ENCODE data around the gene ADM2. TPM values are rescaled to one million over a fixed set of nuclear protein-coding genes. Genes with fewer than 3 reads are reported as not detected.

The ADM2 gene
- total RNA-seq, 1 donor from 2014 or later = not detected

GRCh38 chr22:50485221-50486131, 4.1 kb downstream of the ADM2 start:
- no peak for DNase-seq

- no peak for DNase-seq
Observed at GRCh38 chr22:50486561-50487289, 5.4 kb downstream of the ADM2 start, which contains the start of gene MIOX. Gene MIOX, plus strand, starts transcription at chr22:50486859. Its CDS starts 39 bp downstream, at chr22:50486898.

- DNase-seq = no peak
Observed at GRCh38 chr22:50487290-50488005, 6.1 kb downstream of the ADM2 start.

DNA sequence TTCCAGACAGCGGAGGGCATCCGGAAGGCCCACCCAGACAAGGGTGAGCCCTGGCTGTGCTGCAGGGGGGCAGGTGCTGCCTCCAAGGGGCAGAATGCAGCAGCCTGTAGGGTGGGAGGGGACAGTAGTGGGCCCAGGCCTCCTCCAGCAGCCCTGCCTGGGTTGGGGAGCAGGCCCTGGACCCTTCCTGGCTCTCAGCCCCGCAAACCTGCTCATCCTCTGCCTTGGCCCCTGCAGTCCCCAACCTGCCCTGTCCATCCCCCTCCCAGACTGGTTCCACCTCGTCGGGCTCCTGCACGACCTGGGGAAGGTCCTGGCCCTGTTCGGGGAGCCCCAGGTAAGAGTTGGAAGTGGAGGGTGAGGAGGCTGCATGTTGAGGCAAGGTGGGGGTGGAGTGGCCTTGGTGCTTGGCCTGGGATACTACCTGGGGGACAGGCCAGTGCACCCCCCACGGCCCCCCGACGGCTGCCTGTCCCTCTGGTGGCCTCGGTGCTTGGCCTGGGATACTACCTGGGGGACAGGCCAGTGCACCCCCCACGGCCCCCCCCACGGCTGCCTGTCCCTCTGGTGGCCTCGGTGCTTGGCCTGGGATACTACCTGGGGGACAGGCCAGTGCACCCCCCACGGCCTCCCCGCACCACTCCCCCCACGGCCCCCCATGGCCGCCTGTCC, 6.8 kb downstream of the ADM2 start:
- no peak for DNase-seq

DNA sequence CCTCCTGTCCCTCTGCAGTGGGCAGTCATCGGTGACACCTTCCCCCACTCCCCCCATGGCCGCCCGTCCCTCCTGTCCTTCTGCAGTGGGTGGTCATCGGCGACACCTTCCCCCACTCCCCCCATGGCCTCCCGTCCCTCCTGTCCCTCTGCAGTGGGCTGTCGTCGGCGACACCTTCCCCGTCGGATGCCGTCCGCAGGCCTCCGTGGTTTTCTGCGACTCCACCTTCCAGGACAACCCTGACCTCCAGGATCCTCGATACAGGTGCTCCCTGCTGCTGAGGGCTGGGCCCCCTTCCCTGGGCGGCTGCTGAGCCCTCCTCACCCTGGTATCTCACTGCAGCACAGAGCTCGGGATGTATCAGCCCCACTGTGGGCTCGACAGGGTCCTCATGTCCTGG, 7.5 kb downstream of the ADM2 start:
- no peak for DNase-seq

DNA sequence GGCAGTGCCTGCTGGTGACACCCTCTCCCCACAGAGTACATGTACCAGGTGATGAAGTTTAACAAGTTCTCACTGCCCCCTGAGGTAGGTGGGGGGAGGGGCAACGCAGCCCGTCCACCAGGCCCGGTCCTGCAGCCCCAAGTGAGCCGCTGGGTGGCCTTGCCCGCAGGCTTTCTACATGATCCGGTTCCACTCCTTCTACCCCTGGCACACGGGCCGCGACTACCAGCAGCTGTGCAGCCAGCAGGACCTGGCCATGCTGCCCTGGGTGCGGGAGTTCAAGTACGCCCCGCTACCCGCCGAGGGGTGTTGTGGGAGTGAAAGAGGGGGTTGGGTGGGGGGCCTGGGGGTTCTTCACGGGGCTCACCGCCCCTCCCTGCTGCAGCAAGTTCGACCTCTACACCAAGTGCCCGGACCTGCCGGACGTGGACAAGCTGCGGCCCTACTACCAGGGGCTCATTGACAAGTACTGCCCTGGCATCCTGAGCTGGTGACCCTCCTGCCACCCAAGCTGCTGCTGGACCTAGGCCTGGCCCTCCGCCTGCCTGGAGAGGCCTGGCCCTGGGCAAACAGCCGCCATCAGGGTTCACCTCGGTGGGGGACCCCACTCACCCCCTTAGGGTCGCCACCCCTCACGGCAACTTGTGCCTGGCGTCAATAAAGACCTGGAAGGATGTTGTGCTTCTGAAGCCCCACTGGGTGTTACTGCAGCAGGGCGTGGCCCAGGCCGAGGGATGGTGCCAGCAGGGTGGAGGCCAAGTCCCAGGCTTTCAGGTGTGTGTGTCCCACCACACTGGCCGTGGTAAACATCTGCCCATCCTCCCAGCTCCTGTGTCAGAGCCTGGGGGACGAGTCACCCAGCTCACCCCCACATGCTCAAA, 8.3 kb downstream of the ADM2 start:
- DNase-seq = no peak

DNA sequence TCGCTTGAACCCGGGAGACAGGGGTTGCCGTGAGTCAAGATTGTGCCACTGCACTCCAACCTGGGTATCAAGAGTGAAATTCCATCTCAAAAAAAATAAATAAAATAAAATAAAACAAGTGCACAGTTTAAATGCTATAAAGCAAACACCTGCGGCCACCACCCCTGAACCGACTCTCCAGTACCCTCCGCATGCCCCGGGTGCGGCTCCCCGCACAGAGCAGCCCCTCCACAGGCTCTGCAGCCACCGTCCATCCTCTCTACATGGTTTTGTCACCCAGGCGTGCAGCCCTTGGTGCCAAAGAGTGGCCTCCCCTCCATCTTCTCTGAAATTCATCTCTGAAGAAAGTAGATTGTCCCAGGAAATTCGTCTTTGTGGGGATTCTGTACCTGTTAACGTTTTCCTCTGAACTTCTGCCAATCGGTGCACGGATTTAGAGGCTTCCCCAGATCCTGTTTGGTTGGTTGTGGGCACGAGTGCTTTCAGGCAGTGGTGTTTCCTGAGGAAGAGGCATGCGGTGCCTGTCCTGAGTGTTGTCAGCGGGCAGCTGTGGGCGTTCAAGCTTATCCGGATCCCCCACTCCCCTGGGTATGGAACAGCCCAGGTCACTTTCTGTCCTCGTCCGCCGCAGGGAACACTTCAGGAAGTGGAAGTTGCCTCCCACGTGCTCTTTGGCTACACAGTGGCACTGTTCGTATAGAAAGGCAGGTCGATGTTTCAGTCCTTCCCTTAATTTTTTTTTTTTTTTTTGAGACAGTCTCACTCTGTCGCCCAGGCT, 9.4 kb downstream of the ADM2 start:
- no peak for DNase-seq

DNA sequence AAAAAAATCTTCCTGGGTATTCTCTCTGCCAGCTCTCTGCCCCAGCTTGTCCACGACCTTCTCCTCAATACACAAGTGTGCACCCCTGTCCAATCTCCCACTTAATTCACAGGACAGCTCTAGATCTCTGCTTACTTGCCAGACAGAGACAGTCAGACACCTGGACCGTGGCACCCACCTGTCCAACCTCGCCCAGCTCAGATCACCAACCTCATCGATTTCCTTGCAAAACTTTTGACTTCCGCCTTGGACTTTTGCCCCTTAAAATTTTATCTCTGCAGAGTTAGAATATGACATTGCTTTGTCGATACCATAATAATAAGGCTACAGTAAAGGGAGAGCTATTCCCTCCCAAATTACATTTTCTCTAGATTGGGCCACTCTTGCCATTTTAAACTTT, 15.8 kb downstream of the ADM2 start:
- no peak for DNase-seq

- peak; percentile 15 for DNase-seq
Observed at GRCh38 chr22:50498322-50498890, 17.1 kb downstream of the ADM2 start.

- DNase-seq = no peak
Observed at GRCh38 chr22:50500452-50500851, 19.1 kb downstream of the ADM2 start.

GRCh38 chr22:50502096-50502495, 20.8 kb downstream of the ADM2 start:
- no peak for DNase-seq

DNA sequence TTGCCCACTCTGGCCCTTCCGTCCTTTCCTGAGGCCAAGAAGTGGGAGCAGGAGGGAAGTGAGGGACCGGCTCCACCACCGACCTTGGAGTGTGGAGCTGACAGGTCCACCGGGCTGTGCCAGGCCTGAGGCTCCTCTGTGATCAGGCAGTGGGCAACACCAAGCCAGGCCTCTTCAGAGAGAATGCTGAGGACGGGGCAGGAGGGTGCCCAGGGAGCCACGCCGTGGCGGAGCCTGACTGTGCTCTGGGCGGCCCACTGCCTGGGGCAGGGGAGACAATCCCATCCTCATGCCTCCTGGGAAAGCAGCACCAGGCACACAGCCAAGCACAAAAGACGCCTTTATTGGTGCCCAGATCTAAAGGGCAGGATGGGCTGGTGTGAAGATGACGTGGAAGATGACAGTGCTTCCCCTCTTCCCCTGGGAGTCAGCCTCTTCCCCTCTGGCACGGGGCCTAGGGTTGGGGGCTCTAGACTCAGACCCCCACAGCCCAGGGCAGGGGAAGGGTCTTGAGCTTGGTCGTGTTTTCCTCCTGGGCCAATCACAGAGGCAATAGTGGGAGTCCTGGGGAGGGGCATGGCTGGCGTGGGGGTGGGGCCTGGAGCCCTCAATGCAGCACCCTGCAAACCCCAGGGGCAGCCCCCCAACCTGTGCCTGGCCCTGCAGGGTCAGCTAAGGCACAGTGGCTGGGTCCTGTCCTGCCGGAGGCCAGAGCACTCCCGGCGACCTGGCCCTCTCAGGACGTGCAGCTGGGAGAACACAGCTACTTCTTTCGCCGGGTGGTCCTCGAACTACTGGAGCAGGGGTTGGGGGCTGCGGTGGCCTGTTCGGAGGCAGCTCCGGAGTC, 21.5 kb downstream of the ADM2 start:
- DNase-seq = no peak

DNA sequence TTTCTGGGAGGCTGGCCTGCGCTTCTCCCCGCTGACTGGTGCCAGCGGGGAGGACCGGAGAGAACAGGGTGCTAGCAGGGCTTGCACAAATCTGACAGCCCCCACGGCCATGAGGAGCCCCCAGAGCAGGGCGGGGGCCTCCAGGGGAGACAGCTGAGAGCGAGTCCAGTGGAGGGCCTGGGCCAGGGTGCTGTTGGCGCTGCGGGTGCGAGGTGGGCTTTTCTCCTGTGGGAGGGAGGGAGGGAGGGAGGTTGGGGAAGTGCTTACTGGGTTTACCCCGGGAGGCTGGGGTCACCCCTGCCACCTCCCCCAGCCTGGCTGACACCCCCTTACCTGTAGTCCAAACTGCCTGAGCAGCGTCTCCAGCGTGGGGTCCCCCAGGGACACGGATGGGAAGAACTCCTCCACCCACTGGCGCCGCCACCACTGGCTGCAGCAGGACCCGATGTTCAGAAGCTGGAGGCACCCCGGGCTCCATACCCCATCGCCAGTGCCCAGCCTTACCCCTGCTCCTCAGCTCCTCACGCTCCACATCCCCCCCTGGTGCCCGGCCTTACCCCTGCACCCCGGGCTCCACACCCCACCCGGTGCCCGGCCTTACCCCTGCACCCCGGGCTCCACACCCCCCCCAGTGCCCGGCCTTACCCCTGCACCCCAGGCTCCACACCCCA, 22.3 kb downstream of the ADM2 start:
- DNase-seq = no peak

DNA sequence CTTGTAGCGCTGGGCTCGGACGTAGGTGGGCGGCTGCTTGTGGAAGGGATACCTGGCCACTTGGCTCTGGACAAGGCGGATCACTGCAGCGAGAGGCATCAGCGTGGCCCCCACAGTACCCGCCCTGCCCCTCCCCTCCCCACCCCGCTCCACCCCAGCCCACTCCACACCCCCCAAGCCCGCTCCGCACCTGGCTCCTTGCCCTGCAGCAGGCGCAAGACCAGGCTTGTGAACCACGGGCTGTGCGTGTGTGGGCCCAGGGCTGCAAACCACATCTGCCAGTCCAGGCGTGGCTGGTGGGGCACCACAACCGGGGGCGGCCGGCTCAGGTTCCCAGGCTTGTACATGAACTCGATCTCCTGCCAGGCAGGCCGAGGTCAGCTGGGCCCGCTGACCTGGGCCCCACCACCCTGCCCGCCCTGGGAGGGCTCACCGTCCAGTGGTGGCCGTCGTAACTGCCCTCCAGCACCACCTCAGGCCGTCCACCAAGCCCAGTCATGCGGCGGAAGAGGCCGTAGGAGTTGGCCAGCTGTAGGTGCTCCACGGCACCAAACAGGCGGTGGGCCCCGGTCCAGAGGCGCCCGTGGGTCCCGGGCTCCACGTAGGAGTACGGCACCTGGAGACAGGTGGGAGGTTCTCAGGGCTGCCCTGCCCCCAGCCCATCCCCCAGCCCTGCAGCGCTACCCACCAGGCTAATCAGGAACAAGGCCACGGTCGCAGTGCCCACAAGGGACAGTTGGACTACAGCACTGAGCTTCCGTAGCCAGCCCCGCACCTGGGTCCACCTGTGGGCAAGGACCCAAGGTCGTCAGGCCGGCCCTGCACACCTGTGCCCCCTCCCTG, 23.2 kb downstream of the ADM2 start:
- DNase-seq = no peak

DNA sequence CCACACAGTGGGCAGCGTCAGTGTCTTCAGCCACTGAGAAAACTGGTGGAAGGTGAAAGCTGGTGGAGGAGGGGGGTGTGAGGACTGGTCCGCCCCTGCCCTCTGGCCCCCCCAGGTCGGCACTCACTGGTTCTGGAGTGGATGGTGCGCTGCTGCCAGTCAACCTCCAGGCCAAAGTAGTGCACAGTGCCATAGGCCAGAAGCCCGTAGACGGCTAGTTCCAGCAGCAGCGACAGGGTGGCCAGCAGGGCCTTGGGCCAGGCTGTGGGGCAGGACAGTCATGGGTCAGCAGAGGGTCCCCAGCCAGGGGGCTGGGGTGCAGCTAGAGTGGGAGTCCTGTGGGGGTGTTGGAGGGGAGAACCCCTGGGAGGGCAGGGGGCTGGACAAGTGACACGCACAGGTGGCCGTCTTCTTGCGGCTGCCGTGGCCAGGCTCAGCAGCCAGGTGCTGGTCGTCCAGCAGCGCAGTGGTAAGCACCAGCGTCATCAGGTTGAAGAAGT, 24.0 kb downstream of the ADM2 start:
- no peak for DNase-seq

- DNase-seq = no peak
Observed at GRCh38 chr22:50505776-50506610, 24.6 kb downstream of the ADM2 start.
